Lower leg skin (tissue), 3 donors: ENCODE measurements around the gene ZFAND3.

Source experiments
- POLR2A ChIP-seq, 2 donors: fragments of 450-650 bp; IDR thresholded peaks; one replicate each; pipeline ENCODE4 v1.6.1; 2016 to 2017; ENCODE audit warnings: antibody characterized with exemption in 2 of 2, mild to moderate bottlenecking in 1 of 2, moderate library complexity in 1 of 2
- TF ChIP-seq, protein P1 (sequence below), 3 donors: fragments of 450-650 bp; IDR thresholded peaks; one replicate each; pipeline ENCODE4 v1.5.1; 2016; ENCODE audit warnings: antibody characterized with exemption in 3 of 3, mild to moderate bottlenecking in 3 of 3, moderate library complexity in 2 of 3

DNA sequence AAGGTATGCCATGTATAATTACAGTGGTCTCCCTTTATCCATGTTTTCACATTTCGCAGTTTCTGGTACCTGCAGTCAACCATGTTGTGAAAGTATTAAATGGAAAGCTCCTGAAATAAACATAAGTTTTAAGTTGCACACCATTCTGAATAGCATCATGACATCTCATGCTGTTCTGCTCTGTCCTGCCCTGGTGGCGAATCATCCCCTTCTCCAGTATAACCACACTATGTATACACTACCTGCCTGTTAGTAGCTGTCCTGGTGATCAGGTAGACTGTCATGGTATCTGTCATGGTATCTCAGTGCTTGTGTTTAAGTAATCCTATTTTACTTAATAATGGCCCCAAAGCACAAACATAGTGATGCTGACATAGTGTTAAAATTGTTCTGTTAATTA is 97.1 kb downstream of the ZFAND3 start:
- TF ChIP-seq, protein P1, sequence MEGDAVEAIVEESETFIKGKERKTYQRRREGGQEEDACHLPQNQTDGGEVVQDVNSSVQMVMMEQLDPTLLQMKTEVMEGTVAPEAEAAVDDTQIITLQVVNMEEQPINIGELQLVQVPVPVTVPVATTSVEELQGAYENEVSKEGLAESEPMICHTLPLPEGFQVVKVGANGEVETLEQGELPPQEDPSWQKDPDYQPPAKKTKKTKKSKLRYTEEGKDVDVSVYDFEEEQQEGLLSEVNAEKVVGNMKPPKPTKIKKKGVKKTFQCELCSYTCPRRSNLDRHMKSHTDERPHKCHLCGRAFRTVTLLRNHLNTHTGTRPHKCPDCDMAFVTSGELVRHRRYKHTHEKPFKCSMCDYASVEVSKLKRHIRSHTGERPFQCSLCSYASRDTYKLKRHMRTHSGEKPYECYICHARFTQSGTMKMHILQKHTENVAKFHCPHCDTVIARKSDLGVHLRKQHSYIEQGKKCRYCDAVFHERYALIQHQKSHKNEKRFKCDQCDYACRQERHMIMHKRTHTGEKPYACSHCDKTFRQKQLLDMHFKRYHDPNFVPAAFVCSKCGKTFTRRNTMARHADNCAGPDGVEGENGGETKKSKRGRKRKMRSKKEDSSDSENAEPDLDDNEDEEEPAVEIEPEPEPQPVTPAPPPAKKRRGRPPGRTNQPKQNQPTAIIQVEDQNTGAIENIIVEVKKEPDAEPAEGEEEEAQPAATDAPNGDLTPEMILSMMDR (IDR thresholded peaks at IDR 0.05): no peak
- no peak for TF ChIP-seq POLR2A (IDR thresholded peaks at IDR 0.05)
